Spleen (tissue), 7 donors: Measurements from ENCODE around the gene CELF6.

Experiments used
- POLR2A ChIP-seq, 3 donors: fragments of 450-650 bp; IDR thresholded peaks; one replicate each; pipeline ENCODE4 v1.5.1; 2017; ENCODE audit warnings: antibody characterized with exemption in 3 of 3, mild to moderate bottlenecking in 1 of 3
- POLR2AphosphoS5 ChIP-seq, 3 donors: sonication (generic); formaldehyde crosslinking; IDR thresholded peaks; one replicate each; pipeline ENCODE4 v1.5.1; 2017; ENCODE audit warnings: antibody characterized with exemption in 3 of 3
- TF ChIP-seq, protein P1 (sequence below), 11 experiments: fragments of 200-600 bp in 7 of 11; fragments of 450-650 bp in 4 of 11; sonication (generic) in 4 of 11; IDR thresholded peaks in 8 of 11; conservative IDR thresholded peaks in 3 of 11; 1 replicate in 7 of 11; 2 replicates in 4 of 11; pipeline versions ENCODE4 v1.4.0 to v1.8.0; 2016 to 2021; ENCODE audit warnings: antibody characterized with exemption in 11 of 11, inconsistent platforms in 4 of 11, mild to moderate bottlenecking in 1 of 11
- donor health status: DM: no; HTN: no; CAD: no; lungs with moderate emphysema.
- donor health status: DM: no; HTN: no; CAD: no.
- donor health status: DM: no; HTN: no; CAD: no.

DNA sequence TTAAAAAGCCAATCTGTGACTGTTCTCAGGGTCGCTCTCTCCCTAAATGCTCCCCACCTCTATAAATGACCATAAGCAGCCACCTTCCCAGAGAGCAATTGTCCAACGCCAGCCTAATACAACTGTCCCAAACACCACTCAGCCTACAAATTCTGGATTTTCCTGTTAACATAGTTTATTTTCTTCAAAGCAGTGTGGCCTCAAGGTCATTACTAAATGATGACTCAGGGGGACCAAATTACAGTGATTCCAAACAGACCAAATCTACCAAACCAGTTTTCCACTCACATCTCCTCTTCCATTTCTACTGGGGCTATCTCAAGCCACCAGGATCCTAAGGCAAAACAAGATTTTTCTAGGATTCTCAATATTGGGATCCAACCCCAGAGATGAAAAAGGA is 33.3 kb upstream of the CELF6 start:
- TF ChIP-seq, protein P1, sequence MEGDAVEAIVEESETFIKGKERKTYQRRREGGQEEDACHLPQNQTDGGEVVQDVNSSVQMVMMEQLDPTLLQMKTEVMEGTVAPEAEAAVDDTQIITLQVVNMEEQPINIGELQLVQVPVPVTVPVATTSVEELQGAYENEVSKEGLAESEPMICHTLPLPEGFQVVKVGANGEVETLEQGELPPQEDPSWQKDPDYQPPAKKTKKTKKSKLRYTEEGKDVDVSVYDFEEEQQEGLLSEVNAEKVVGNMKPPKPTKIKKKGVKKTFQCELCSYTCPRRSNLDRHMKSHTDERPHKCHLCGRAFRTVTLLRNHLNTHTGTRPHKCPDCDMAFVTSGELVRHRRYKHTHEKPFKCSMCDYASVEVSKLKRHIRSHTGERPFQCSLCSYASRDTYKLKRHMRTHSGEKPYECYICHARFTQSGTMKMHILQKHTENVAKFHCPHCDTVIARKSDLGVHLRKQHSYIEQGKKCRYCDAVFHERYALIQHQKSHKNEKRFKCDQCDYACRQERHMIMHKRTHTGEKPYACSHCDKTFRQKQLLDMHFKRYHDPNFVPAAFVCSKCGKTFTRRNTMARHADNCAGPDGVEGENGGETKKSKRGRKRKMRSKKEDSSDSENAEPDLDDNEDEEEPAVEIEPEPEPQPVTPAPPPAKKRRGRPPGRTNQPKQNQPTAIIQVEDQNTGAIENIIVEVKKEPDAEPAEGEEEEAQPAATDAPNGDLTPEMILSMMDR (IDR thresholded peaks at IDR 0.05 in 8 of 11, conservative IDR thresholded peaks at IDR 0.05 in 3 of 11), result no peak
- TF ChIP-seq POLR2A (IDR thresholded peaks at IDR 0.05), result no peak
- TF ChIP-seq POLR2AphosphoS5 (IDR thresholded peaks at IDR 0.05), result no peak
